Adrenal gland (tissue), 12 donors: ENCODE results near the gene ADARB2. TPM values are rescaled to one million over a fixed set of nuclear protein-coding genes. Genes with fewer than 3 reads are reported as not detected.

Source experiments
- DNase-seq, 7 donors: peaks; one replicate each; pipeline ENCODE4 v3.0.0-alpha.2; 2019 to 2020
- H3K27ac ChIP-seq, 5 donors: fragments of 200-600 bp; sonication (generic) in 4 of 5; 1 replicate in 3 of 5; 2 replicates in 2 of 5; pipeline versions ENCODE4 v1.5.1 to v1.8.0; 2016 to 2020; ENCODE audit warnings: mild to moderate bottlenecking in 1 of 5
- H3K27me3 ChIP-seq: fragments of 200-600 bp; 2 replicates; pipeline ENCODE4 v1.8.0; 2021
- H3K36me3 ChIP-seq, 2 donors: fragments of 200-600 bp; replicated peaks in 1 of 2; 1 replicate in 1 of 2; 2 replicates in 1 of 2; pipeline versions ENCODE4 v1.5.1 to v1.8.0; 2018 to 2022
- H3K4me1 ChIP-seq, 2 donors: fragments of 200-600 bp; replicated peaks in 1 of 2; 1 replicate in 1 of 2; 2 replicates in 1 of 2; pipeline versions ENCODE4 v1.5.1 to v1.8.0; 2018 to 2021
- H3K4me3 ChIP-seq, 4 donors: fragments of 200-600 bp; sonication (generic) in 3 of 4; one replicate each; pipeline ENCODE4 v1.5.1; 2016 to 2018
- H3K9me3 ChIP-seq, 3 donors: fragments of 200-600 bp; sonication (generic) in 1 of 3; replicated peaks in 1 of 3; 1 replicate in 2 of 3; 2 replicates in 1 of 3; pipeline versions ENCODE4 v1.5.1 to v1.8.0; 2016 to 2021
- POLR2A ChIP-seq, 2 donors: fragments of 450-650 bp; IDR thresholded peaks; one replicate each; pipeline ENCODE4 v1.6.1; 2017; ENCODE audit warnings: antibody characterized with exemption in 2 of 2, mild to moderate bottlenecking in 2 of 2, moderate library complexity in 1 of 2
- WGBS, 4 donors: extraction: QIAGEN DNeasy Blood & Tissue Kit in 2 of 4; methylation state at CpG; one replicate each; pipeline versions ENCODE4 v1.1.5 to v1.1.7; 2013 to 2017; 5-methylcytosine and 5-hydroxymethylcytosine counted together
- intact Hi-C, 2 donors: fragments of 100-400 bp; cut with DNase I; formaldehyde crosslinking; loops; one replicate each; pipeline versions ENCODE4 v1.14.1 to v1.15.0; 2022 to 2023
- polyA plus RNA-seq, 3 donors: library from polyadenylated mRNA; stranded (reverse); fragments of 200-250 nt in 2 of 3; fragments of 350-450 nt in 1 of 3; fragmentation: Illumina TruSeq in 1 of 3; extraction: RNeasy Lipid Tissue Mini Kit (QIAGEN cat#74804) in 1 of 3; gene quantifications; one replicate each; pipeline ENCODE4 v1.2.3, GENCODE V29; 2013 to 2014
- total RNA-seq, 9 donors: library from RNA; depleted of rRNA in 4 of 9; stranded (reverse); fragments of >200 nt in 4 of 9; fragments of 120-200 nt in 1 of 9; fragmentation: NEBNext Ultra II Directional in 1 of 9; extraction: Animal tissue kit (Norgen Biotek cat#: 25700) in 1 of 9; gene quantifications; one replicate each; pipeline versions ENCODE4 v1.1.0 to v1.2.4, GENCODE V29; 2013 to 2023
- TF ChIP-seq, protein P1 (sequence below), 6 experiments: fragments of 450-650 bp in 4 of 6; fragments of 200-600 bp in 2 of 6; sonication (generic) in 1 of 6; IDR thresholded peaks; 1 replicate in 5 of 6; 2 replicates in 1 of 6; pipeline versions ENCODE4 v1.5.1 to v1.8.0; 2016 to 2021; ENCODE audit warnings: antibody characterized with exemption in 6 of 6, mild to moderate bottlenecking in 2 of 6, moderate library complexity in 1 of 6
- donor health status: healthy with polysubstance abuse.
- donor health status: Bipolar disorder and iron deficiency.
- donor health status: DM: yes; HTN: yes; CAD: no.
- donor health status: DM: no; HTN: no; CAD: no.
- donor health status: DM: no; HTN: no; CAD: no.
- donor health status: DM: yes; HTN: yes; CAD: no.

Gene ADARB2
- total and polyA plus RNA-seq, 12 donors = 0.14 to 3.1 (median 0.91) TPM

DNA sequence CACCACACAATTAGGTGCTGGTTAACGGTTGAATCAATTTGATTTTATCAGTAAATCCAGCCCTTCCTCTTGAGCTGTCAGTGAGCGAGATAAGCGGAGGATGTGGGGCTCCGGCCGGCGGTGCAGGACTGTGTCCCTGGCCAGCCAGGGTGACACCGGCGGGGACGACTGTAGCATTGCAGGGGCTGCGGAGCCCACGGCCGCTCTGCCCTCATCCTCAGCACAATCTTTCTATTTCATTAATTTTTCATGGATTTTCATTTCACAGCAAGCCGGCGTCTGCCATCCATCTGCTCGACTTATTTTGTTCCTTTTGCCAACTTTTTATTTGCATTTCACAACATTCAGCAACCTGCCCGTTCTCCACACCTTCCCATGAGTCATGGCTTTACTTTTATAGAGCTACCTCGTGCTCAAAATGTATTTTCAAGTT, 4.7 kb downstream of the ADARB2 start:
- no peaks in the 10 kb centered on the region for H3K36me3 ChIP-seq
- TF ChIP-seq, protein P1, sequence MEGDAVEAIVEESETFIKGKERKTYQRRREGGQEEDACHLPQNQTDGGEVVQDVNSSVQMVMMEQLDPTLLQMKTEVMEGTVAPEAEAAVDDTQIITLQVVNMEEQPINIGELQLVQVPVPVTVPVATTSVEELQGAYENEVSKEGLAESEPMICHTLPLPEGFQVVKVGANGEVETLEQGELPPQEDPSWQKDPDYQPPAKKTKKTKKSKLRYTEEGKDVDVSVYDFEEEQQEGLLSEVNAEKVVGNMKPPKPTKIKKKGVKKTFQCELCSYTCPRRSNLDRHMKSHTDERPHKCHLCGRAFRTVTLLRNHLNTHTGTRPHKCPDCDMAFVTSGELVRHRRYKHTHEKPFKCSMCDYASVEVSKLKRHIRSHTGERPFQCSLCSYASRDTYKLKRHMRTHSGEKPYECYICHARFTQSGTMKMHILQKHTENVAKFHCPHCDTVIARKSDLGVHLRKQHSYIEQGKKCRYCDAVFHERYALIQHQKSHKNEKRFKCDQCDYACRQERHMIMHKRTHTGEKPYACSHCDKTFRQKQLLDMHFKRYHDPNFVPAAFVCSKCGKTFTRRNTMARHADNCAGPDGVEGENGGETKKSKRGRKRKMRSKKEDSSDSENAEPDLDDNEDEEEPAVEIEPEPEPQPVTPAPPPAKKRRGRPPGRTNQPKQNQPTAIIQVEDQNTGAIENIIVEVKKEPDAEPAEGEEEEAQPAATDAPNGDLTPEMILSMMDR (IDR thresholded peaks at IDR 0.05) = no peak
- TF ChIP-seq POLR2A (IDR thresholded peaks at IDR 0.05) = no peak
- whole genome bisulfite sequencing, 4 donors = 40 to 52% (median 44%) methylated on average over 17 of the region's 17 CpGs
- DNase-seq = no peak
- intact Hi-C loops = no loop called here
- no peak overlapping the region for H3K27ac ChIP-seq
- H3K9me3 ChIP-seq = no peaks in the 10 kb centered on the region
- H3K4me3 ChIP-seq = no peak overlapping the region
- H3K27me3 ChIP-seq = peaks cover 18% of the 10 kb centered on the region
- no peaks in the 10 kb centered on the region for H3K4me1 ChIP-seq

DNA sequence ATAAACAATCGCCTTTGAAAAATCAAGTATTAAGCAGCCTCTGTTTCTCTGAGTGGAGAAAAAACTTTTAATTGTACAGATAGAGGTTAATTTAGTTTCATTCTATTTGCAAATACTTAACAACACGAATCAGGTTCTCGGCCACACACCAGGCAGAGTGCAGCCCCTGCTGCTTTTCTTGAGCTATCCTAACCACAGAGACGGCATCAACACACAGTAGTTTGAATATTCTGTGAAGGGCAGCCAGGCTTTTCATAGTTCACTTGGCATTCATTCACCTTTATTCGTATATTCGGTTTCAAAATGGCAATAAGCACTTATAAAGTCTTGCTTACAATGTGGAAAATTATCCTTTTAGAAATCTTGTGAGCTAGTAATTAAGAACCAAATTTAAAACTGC, 5.7 kb downstream of the ADARB2 start:
- no peak overlapping the region for H3K27ac ChIP-seq
- TF ChIP-seq, protein P1 (IDR thresholded peaks at IDR 0.05) = no peak
- no peak for TF ChIP-seq POLR2A (IDR thresholded peaks at IDR 0.05)
- no peaks in the 10 kb centered on the region for H3K36me3 ChIP-seq
- DNase-seq = no peak
- H3K4me3 ChIP-seq = no peak overlapping the region
- 63 to 72% (median 67%) methylated on average over 6 of the region's 6 CpGs for WGBS, 4 donors
- intact Hi-C loops = no loop called here
- H3K4me1 ChIP-seq = no peaks in the 10 kb centered on the region
- peaks cover 9% of the 10 kb centered on the region for H3K27me3 ChIP-seq
- H3K9me3 ChIP-seq = no peaks in the 10 kb centered on the region

DNA sequence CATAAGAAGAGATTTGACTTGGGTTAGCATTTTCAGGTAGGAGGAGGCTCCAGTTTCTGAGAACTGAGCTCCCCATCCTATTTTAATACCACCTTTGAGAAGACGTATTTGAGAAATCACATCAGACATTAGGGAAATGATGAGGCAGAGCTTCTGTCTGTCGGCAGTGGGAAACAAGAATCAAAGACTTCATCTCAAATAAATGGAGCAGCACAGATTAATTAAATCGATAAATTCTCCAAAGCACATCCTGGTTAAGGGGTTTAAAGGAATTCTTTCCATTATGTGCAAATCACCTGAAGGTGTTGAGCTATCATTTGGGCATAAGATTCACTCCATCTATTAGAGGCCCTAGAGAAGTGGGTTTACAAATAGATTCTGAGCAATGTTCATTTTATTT, 7.6 kb downstream of the ADARB2 start:
- no peaks in the 10 kb centered on the region for H3K27me3 ChIP-seq
- no peak overlapping the region for H3K4me3 ChIP-seq
- no peak overlapping the region for H3K27ac ChIP-seq
- WGBS, 4 donors = 60 to 72% (median 64%) methylated on average over 3 of the region's 3 CpGs
- intact Hi-C loops = no loop called here
- no peaks in the 10 kb centered on the region for H3K4me1 ChIP-seq
- no peak for DNase-seq
- H3K9me3 ChIP-seq = no peaks in the 10 kb centered on the region
- H3K36me3 ChIP-seq = no peaks in the 10 kb centered on the region
- TF ChIP-seq, protein P1 (IDR thresholded peaks at IDR 0.05) = no peak
- TF ChIP-seq POLR2A (IDR thresholded peaks at IDR 0.05) = no peak

- DNase-seq = no peak
- TF ChIP-seq, protein P1 (IDR thresholded peaks at IDR 0.05) = no peak
- no peak for TF ChIP-seq POLR2A (IDR thresholded peaks at IDR 0.05)
- WGBS, 4 donors = 76 to 87% (median 82%) methylated on average over 11 of the region's 11 CpGs
- Histone ChIP-seq H3K4me3 (no peak overlapping the region), H3K27ac (no peak overlapping the region), H3K27me3 (no peaks in the 10 kb centered on the region), H3K4me1 (no peaks in the 10 kb centered on the region), H3K9me3 (no peaks in the 10 kb centered on the region), H3K36me3 (no peaks in the 10 kb centered on the region)
- intact Hi-C loops = no loop called here
Observed at GRCh38 chr10:1726861-1727260, 10.5 kb downstream of the ADARB2 start.
